ENCODE data around the gene RNF138. TPM values are rescaled to one million over a fixed set of nuclear protein-coding genes. Genes with fewer than 3 reads are reported as not detected.

RNF138 gene
- total RNA-seq = 22.6 and 26.8 TPM in 2 replicates

GRCh38 chr18:32091724-32092421 lies at the start of gene RNF138:
Gene RNF138 (plus strand): TSS chr18:32091874. CDS start chr18:32092777, 903 bp downstream.

Other genes starting within 250 kb of the RNF138 start
- gene TRAPPC8, start 148.7 kb upstream of the RNF138 start, total RNA-seq = 16.4 and 17.1 TPM in 2 replicates
- gene RNF125, start 73.0 kb upstream of the RNF138 start, total RNA-seq = 1.5 and 2.7 TPM in 2 replicates
- gene MEP1B, start 98.2 kb downstream of the RNF138 start, total RNA-seq = not detected in 2 replicates